HG02759 (cell line): ENCODE measurements around the gene PAOX.
"Not testable (repeated sequence)": the region's sequence is repeated elsewhere in the genome, so short reads cannot be mapped to it uniquely, and the experiment has no call there.

Source experiments
- ATAC-seq: cut with Tn5 transposase; IDR thresholded peaks from one replicate; pipeline ENCODE4 v1.9.1; 2021; ENCODE audit warnings: mild to moderate bottlenecking, moderate library complexity; ENCODE audit not compliant: unreplicated experiment

PAOX gene

GRCh38 chr10:133362846-133363245 is 16.2 kb upstream of the PAOX start:
- no peak for ATAC-seq

- no peak for ATAC-seq
Observed at GRCh38 chr10:133364645-133365431, 14.2 kb upstream of the PAOX start.

GRCh38 chr10:133365461-133366129 is 13.5 kb upstream of the PAOX start:
- no peak for ATAC-seq

- ATAC-seq: no peak
Observed at GRCh38 chr10:133366130-133366478, 13.0 kb upstream of the PAOX start.

- no peak for ATAC-seq
Observed at GRCh38 chr10:133366751-133367150, 12.3 kb upstream of the PAOX start.

GRCh38 chr10:133367461-133367860 is 11.6 kb upstream of the PAOX start:
- ATAC-seq: not testable (repeated sequence)

- no peak for ATAC-seq
Observed at GRCh38 chr10:133368153-133368552, 10.9 kb upstream of the PAOX start.

- no peak for ATAC-seq
Observed at GRCh38 chr10:133370030-133370786, 8.9 kb upstream of the PAOX start.

- ATAC-seq: no peak
Observed at GRCh38 chr10:133372507-133372906, 6.6 kb upstream of the PAOX start.

GRCh38 chr10:133373174-133374090 is 5.6 kb upstream of the PAOX start, which contains the start of gene ECHS1:
TSS of gene ECHS1 (minus strand) at chr10:133373354. CDS start at chr10:133373333, 21 bp downstream.
- peak; percentile 97 for ATAC-seq

- no peak for ATAC-seq
Observed at GRCh38 chr10:133375357-133376115, 3.5 kb upstream of the PAOX start.

GRCh38 chr10:133376183-133376582 is 2.9 kb upstream of the PAOX start:
- ATAC-seq: not testable (repeated sequence)

GRCh38 chr10:133377025-133377817 is 1.8 kb upstream of the PAOX start:
- ATAC-seq: no peak

GRCh38 chr10:133377818-133378250 is 1.2 kb upstream of the PAOX start:
- no peak for ATAC-seq

- peak; percentile 55 for ATAC-seq
Observed at GRCh38 chr10:133378251-133379096, 588 bp upstream of the PAOX start.

GRCh38 chr10:133379801-133380666 is 972 bp downstream of the PAOX start:
- ATAC-seq: no peak

GRCh38 chr10:133381036-133381435 is 2.0 kb downstream of the PAOX start:
- ATAC-seq: no peak
